Karpas-422 (cell line): ENCODE results near the gene DYNLT2B. TPM values are rescaled to one million over a fixed set of nuclear protein-coding genes. Genes with fewer than 3 reads are reported as not detected.

Experiments
- DNase-seq: peaks from one replicate; pipeline ENCODE4 v3.0.0-alpha.2; 2015
- H2AFZ ChIP-seq: fragments of 200-600 bp; sonication (generic); 2 replicates; pipeline ENCODE4 v1.6.1; 2014; ENCODE audit warnings: antibody characterized with exemption, low read length, mixed read lengths
- H3K27ac ChIP-seq: fragments of 200-600 bp; sonication (generic); 2 replicates; pipeline ENCODE4 v1.5.1; 2014; ENCODE audit warnings: mild to moderate bottlenecking, low read length, moderate library complexity
- H3K27me3 ChIP-seq: fragments of 200-600 bp; sonication (generic); 2 replicates; pipeline ENCODE4 v1.6.1; 2014; ENCODE audit warnings: low read length, mixed read lengths
- H3K36me3 ChIP-seq: fragments of 200-600 bp; sonication (generic); 2 replicates; pipeline ENCODE4 v1.6.1; 2014; ENCODE audit warnings: low read length, mixed read lengths; ENCODE audit not compliant: insufficient read depth
- H3K4me1 ChIP-seq: fragments of 200-600 bp; sonication (generic); 2 replicates; pipeline ENCODE4 v1.6.1; 2014; ENCODE audit warnings: mild to moderate bottlenecking, low read length, mixed read lengths
- H3K4me2 ChIP-seq: fragments of 200-600 bp; sonication (generic); 2 replicates; pipeline ENCODE4 v1.6.1; 2014; ENCODE audit warnings: low read length, low read depth, mild to moderate bottlenecking; ENCODE audit not compliant: poor library complexity, severe bottlenecking
- H3K4me3 ChIP-seq: fragments of 200-600 bp; sonication (generic); 2 replicates; pipeline ENCODE4 v1.5.1; 2014; ENCODE audit warnings: mild to moderate bottlenecking, antibody characterized with exemption, low read length, mixed read lengths
- H3K79me2 ChIP-seq: fragments of 200-600 bp; sonication (generic); 2 replicates; pipeline ENCODE4 v1.6.1; 2014; ENCODE audit warnings: mild to moderate bottlenecking, low read length, mixed read lengths
- H3K9ac ChIP-seq: fragments of 200-600 bp; sonication (generic); 2 replicates; pipeline ENCODE4 v1.6.0; 2014; ENCODE audit warnings: low read length
- H3K9me2 ChIP-seq: fragments of 200-600 bp; sonication (generic), shearing (Covaris generic); replicated peaks from 2 replicates; pipeline ENCODE4 v1.6.0; 2014; ENCODE audit warnings: mild to moderate bottlenecking, low read length, moderate library complexity; ENCODE audit not compliant: insufficient read depth
- H3K9me3 ChIP-seq: fragments of 300-700, 200-600 bp; sonication (generic); 2 replicates; pipeline ENCODE4 v1.6.1; 2014; ENCODE audit warnings: low read length, mixed read lengths
- H4K20me1 ChIP-seq: fragments of 200-600 bp; sonication (generic); 2 replicates; pipeline ENCODE4 v1.6.1; 2014; ENCODE audit warnings: mild to moderate bottlenecking, antibody characterized with exemption, low read length, low read depth; ENCODE audit not compliant: insufficient read depth
- total RNA-seq: library from RNA; depleted of rRNA; stranded (reverse); fragments of >200 nt; shearing (Covaris generic); gene quantifications from 2 replicates; pipeline ENCODE4 v1.2.3, GENCODE V29; 2014; ENCODE audit warnings: low replicate concordance

DYNLT2B gene
- total RNA-seq, 1 experiment from 2014 or later = 9.6 TPM

DNA sequence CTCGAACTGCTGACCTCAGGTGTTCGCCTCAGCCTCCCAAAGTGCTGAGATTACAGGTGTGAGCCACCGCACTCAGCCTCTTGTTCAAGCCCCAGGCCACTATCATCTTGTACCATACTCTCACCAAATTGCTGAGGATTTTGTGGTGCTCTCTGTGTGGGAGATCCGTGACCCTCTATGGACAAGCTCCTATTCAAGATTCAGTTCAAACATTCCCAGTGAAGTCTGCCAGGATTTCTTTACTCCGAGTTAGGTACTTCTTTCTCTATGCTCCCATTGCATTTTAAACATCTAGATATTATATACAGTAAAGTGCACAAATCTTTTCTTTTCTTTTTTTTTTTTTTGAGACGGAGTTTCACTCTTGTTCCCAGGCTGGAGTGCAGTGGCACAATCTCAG lies 21.0 kb upstream of the DYNLT2B start:
- H3K4me2 ChIP-seq = no peak overlapping the region
- peaks cover 6% of the 10 kb centered on the region for H3K4me1 ChIP-seq
- H3K9me2 ChIP-seq = no peaks in the 10 kb centered on the region
- H3K79me2 ChIP-seq = no peaks in the 10 kb centered on the region
- no peaks in the 10 kb centered on the region for H3K36me3 ChIP-seq
- H3K27ac ChIP-seq = no peak overlapping the region
- no peak for DNase-seq
- no peak overlapping the region for H3K9ac ChIP-seq
- H3K27me3 ChIP-seq = no peaks in the 10 kb centered on the region
- H2AFZ ChIP-seq = no peak overlapping the region
- no peaks in the 10 kb centered on the region for H3K9me3 ChIP-seq
- H3K4me3 ChIP-seq = no peak overlapping the region
- H4K20me1 ChIP-seq = no peaks in the 10 kb centered on the region

- Histone ChIP-seq H3K27me3 (no peaks in the 10 kb centered on the region), H3K9me2 (no peaks in the 10 kb centered on the region), H3K9ac (no peak overlapping the region), H3K9me3 (no peaks in the 10 kb centered on the region), H3K27ac (no peak overlapping the region), H3K4me1 (peaks cover 6% of the 10 kb centered on the region), H3K4me2 (no peak overlapping the region), H3K79me2 (no peaks in the 10 kb centered on the region), H2AFZ (no peak overlapping the region), H4K20me1 (no peaks in the 10 kb centered on the region), H3K36me3 (no peaks in the 10 kb centered on the region), H3K4me3 (no peak overlapping the region)
- DNase-seq = no peak
Measured at GRCh38 chr3:196336319-196337145, 18.5 kb upstream of the DYNLT2B start.

DNA sequence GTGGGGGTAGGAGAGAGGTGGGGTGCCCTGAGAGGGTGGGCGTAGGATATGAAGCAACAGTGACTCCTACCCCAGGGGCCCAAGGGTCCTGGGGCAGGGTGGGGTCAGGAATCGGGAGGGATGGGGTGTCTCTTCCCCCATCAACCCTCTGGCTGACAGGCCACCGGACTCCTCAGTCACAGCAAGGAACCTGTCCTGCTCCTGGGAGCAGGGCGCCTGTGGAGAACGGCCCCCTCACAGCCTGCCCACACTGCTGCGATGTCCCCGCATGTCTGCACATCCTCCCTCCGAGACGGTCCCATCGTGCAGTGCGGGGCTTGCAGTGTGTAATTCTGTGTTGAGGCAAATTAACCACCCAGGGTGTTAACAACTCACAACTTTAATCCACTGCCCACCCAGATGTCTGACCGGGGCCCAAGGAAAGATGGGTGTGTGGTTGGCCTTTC lies 17.5 kb upstream of the DYNLT2B start:
- no peaks in the 10 kb centered on the region for H4K20me1 ChIP-seq
- DNase-seq = no peak
- no peak overlapping the region for H2AFZ ChIP-seq

DNA sequence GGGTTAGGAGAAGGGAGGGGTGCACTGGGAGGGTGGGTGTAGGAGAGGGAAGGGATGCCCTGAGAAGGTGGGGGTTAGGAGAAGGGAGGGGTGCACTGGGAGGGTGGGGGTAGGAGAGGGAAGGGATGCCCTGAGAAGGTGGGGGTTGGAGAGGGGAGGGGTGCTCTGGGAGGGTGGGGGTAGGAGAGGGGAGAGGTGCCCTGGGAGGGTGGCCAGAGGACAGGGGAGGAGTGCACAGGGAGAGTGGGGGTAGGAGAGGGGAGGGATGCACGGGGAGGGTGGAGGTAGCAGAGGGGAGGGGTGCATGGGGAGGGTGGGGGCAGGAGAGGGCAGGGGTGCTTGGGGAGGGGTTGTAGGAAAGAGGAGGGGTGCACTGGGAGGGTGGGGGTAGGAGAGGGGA lies 16.9 kb upstream of the DYNLT2B start:
- no peaks in the 10 kb centered on the region for H4K20me1 ChIP-seq
- no peaks in the 10 kb centered on the region for H3K9me2 ChIP-seq
- no peaks in the 10 kb centered on the region for H3K79me2 ChIP-seq
- H3K27ac ChIP-seq = no peak overlapping the region
- H3K4me3 ChIP-seq = no peak overlapping the region
- no peak overlapping the region for H2AFZ ChIP-seq
- H3K9ac ChIP-seq = no peak overlapping the region
- DNase-seq = no peak
- H3K9me3 ChIP-seq = no peaks in the 10 kb centered on the region
- H3K36me3 ChIP-seq = no peaks in the 10 kb centered on the region
- H3K4me1 ChIP-seq = peaks cover 6% of the 10 kb centered on the region
- H3K4me2 ChIP-seq = no peak overlapping the region
- H3K27me3 ChIP-seq = no peaks in the 10 kb centered on the region

More for the DNA sequence above, 17.5 kb upstream of the DYNLT2B start:
- H3K4me3 ChIP-seq = no peak overlapping the region
- no peaks in the 10 kb centered on the region for H3K36me3 ChIP-seq
- H3K9ac ChIP-seq = no peak overlapping the region
- H3K27ac ChIP-seq = no peak overlapping the region
- H3K79me2 ChIP-seq = no peaks in the 10 kb centered on the region
- H3K9me3 ChIP-seq = no peaks in the 10 kb centered on the region
- no peaks in the 10 kb centered on the region for H3K9me2 ChIP-seq
- peaks cover 6% of the 10 kb centered on the region for H3K4me1 ChIP-seq
- H3K4me2 ChIP-seq = no peak overlapping the region
- no peaks in the 10 kb centered on the region for H3K27me3 ChIP-seq

DNA sequence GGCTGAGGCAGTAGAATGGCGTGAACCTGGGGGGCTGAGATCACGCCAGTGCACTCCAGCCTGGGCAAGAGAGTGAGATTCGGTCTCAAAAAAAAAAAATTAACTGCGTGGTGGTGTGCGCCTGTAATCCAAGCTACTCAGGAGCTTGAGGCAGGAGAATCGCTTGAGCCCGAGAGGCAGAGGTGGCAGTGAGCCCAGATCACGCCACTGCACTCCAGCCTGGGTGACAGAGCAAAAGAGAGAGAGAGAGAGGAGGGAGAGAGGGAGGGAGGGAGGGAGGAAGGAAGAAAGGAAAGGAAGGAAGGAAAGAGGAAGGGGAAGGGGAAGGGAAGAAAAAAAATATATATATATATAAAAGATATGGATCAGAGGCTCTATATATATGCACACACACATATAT lies 14.1 kb upstream of the DYNLT2B start:
- H3K79me2 ChIP-seq = no peaks in the 10 kb centered on the region
- no peak overlapping the region for H3K27ac ChIP-seq
- H3K9me2 ChIP-seq = no peaks in the 10 kb centered on the region
- H3K27me3 ChIP-seq = no peaks in the 10 kb centered on the region
- no peak overlapping the region for H2AFZ ChIP-seq
- no peak overlapping the region for H3K9ac ChIP-seq
- no peaks in the 10 kb centered on the region for H3K36me3 ChIP-seq
- no peak for DNase-seq
- H3K4me1 ChIP-seq = no peaks in the 10 kb centered on the region
- no peaks in the 10 kb centered on the region for H4K20me1 ChIP-seq
- no peak overlapping the region for H3K4me3 ChIP-seq
- no peak overlapping the region for H3K4me2 ChIP-seq
- no peaks in the 10 kb centered on the region for H3K9me3 ChIP-seq

DNA sequence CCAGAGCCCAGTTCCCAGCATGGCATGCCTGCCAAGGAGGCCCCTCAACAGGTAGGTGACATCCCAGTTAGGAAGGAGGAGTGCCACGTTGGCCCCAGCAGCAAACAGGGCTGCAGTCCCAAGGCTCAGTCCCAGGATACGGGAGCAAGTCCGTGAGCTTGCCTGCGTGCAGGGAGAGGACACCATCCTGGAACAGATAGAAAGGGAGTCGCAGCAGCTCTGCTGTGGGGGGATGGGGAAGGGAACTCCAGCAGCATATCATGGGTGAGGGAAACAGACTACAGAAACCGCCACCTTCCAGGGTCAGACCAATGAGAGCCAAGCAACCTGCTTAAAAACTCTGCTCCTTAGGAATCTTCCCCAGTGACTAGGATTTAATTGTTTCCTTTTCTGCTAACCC lies 9.4 kb upstream of the DYNLT2B start:
- H3K9ac ChIP-seq = no peak overlapping the region

DNA sequence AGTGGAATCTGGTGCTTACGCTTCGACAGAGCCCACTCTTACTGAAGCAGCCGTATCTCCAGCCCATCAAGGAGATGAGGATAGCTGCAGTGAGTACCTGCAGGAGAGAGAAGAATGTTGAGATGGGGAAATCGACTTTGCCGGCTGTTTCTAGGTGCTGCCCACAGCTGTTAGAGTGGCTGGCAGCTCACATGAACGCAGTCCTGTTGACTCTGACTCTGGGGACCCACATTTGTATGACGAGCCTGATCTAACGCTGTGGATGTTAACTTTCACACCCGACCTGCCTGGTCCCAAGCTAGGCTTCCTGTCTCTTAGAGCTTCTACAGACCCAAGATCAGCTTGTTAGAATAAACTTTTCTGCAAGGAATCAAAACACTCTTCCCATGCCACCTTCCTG lies 8.9 kb upstream of the DYNLT2B start:
- no peaks in the 10 kb centered on the region for H3K4me1 ChIP-seq
- no peak for DNase-seq
- no peaks in the 10 kb centered on the region for H4K20me1 ChIP-seq
- H2AFZ ChIP-seq = no peak overlapping the region
- no peak overlapping the region for H3K9ac ChIP-seq
- H3K27ac ChIP-seq = no peak overlapping the region
- H3K4me3 ChIP-seq = no peak overlapping the region
- no peaks in the 10 kb centered on the region for H3K36me3 ChIP-seq
- H3K4me2 ChIP-seq = no peak overlapping the region
- H3K79me2 ChIP-seq = no peaks in the 10 kb centered on the region
- H3K9me3 ChIP-seq = no peaks in the 10 kb centered on the region
- H3K27me3 ChIP-seq = no peaks in the 10 kb centered on the region
- H3K9me2 ChIP-seq = no peaks in the 10 kb centered on the region

More for the DNA sequence above, 9.4 kb upstream of the DYNLT2B start:
- Histone ChIP-seq H4K20me1 (no peaks in the 10 kb centered on the region), H3K4me3 (no peak overlapping the region), H3K9me3 (no peaks in the 10 kb centered on the region), H3K4me1 (no peaks in the 10 kb centered on the region), H3K79me2 (no peaks in the 10 kb centered on the region), H3K4me2 (no peak overlapping the region), H3K27me3 (no peaks in the 10 kb centered on the region), H3K9me2 (no peaks in the 10 kb centered on the region), H3K36me3 (no peaks in the 10 kb centered on the region), H2AFZ (no peak overlapping the region), H3K27ac (no peak overlapping the region)
- DNase-seq = no peak

- no peaks in the 10 kb centered on the region for H3K27me3 ChIP-seq
- H4K20me1 ChIP-seq = no peaks in the 10 kb centered on the region
- 0 out of 2 replicates have a peak, but pooled peaks cover 4% of the 10 kb centered on the region for H3K79me2 ChIP-seq
- H3K4me1 ChIP-seq = peaks cover 6% of the 10 kb centered on the region
- no peak overlapping the region for H3K9ac ChIP-seq
- H3K36me3 ChIP-seq = no peaks in the 10 kb centered on the region
- H3K27ac ChIP-seq = no peak overlapping the region
- H3K9me2 ChIP-seq = no peaks in the 10 kb centered on the region
- no peaks in the 10 kb centered on the region for H3K9me3 ChIP-seq
- no peak overlapping the region for H3K4me3 ChIP-seq
- no peak for DNase-seq
- no peak overlapping the region for H2AFZ ChIP-seq
- no peak overlapping the region for H3K4me2 ChIP-seq
Measured at GRCh38 chr3:196323691-196324090, 5.7 kb upstream of the DYNLT2B start.
